A549 (cell line): Measurements from ENCODE around the gene CAPN7.

Source experiments
- CTCF ChIP-seq: fragments of >200 bp; sonication (Bioruptor Twin); formaldehyde crosslinking; IDR thresholded peaks from 3 replicates; pipeline ENCODE4 v1.5.1; 2016
- EHMT2 ChIP-seq: fragments of 200-600 bp; sonication (generic); IDR thresholded peaks from 2 replicates; pipeline ENCODE4 v1.6.1; 2016; ENCODE audit warnings: antibody characterized with exemption, low read depth, mild to moderate bottlenecking, moderate library complexity
- EP300 ChIP-seq, 2 experiments: fragments of >200 bp; sonication (Bioruptor Twin); formaldehyde crosslinking; IDR thresholded peaks; 2 replicates in 1 of 2; 3 replicates in 1 of 2; pipeline ENCODE4 v1.6.1; 2016 to 2017
- ESRRA ChIP-seq: fragments of 150-350 bp; IDR thresholded peaks from 2 replicates; pipeline ENCODE4 v1.6.1; 2014; ENCODE audit warnings: mild to moderate bottlenecking, low read length, borderline replicate concordance
- FOSL2 ChIP-seq, 2 experiments: fragments of 450-650 bp in 1 of 2; fragments of >200 bp in 1 of 2; sonication (Bioruptor Twin) in 1 of 2; formaldehyde crosslinking; IDR thresholded peaks; 2 replicates each; pipeline versions ENCODE4 v1.5.0 to v1.6.1; 2016 to 2020; ENCODE audit warnings: mild to moderate bottlenecking in 1 of 2, moderate library complexity in 1 of 2
- JUNB ChIP-seq: fragments of >200 bp; sonication (Bioruptor Twin); formaldehyde crosslinking; IDR thresholded peaks from 2 replicates; pipeline ENCODE4 v1.6.1; 2016
- MAFK ChIP-seq: fragments of 450-650 bp; IDR thresholded peaks from 2 replicates; pipeline ENCODE4 v1.6.1; 2014; ENCODE audit not compliant: partially characterized antibody
- MAX ChIP-seq: IDR thresholded peaks from 2 replicates; pipeline ENCODE4 v1.6.1; 2012
- MAZ ChIP-seq: fragments of 150-350 bp; IDR thresholded peaks from 2 replicates; pipeline ENCODE4 v1.6.1; 2014; ENCODE audit warnings: antibody characterized with exemption, low read depth, low read length, borderline replicate concordance
- PBX3 ChIP-seq: IDR thresholded peaks from 2 replicates; pipeline ENCODE4 v1.6.1; 2012
- POLR2A ChIP-seq: IDR thresholded peaks from 2 replicates; pipeline ENCODE4 v1.6.1; 2012; ENCODE audit warnings: mild to moderate bottlenecking, low read length
- RAD21 ChIP-seq, 2 experiments: fragments of >200 bp in 1 of 2; sonication (Bioruptor Twin) in 1 of 2; formaldehyde crosslinking in 1 of 2; IDR thresholded peaks in 1 of 2; conservative IDR thresholded peaks in 1 of 2; 2 replicates in 1 of 2; 3 replicates in 1 of 2; pipeline ENCODE4 v1.6.1; 2012 to 2018; ENCODE audit warnings: inconsistent platforms in 1 of 2
- TF ChIP-seq, protein P1 (sequence below): fragments of 150-350 bp; IDR thresholded peaks from 2 replicates; pipeline ENCODE4 v1.6.1; 2014; ENCODE audit warnings: low read depth, mild to moderate bottlenecking, low read length

GRCh38 chr3:15164340-15164739 lies 41.7 kb upstream of the CAPN7 start:
- TF ChIP-seq POLR2A (no peak), PBX3 (no peak), CTCF (no peak), MAX (no peak), EP300 (IDR thresholded peaks at IDR 0.05) (no peak), MAFK (no peak), RAD21 (conservative IDR thresholded peaks at IDR 0.05 in 1 of 2, IDR thresholded peaks at IDR 0.05 in 1 of 2) (no peak), MAZ (no peak), ESRRA (no peak), JUNB (no peak), EHMT2 (no peak), FOSL2 (IDR thresholded peaks at IDR 0.05) (no peak), FOSL2 (CRISPR knock-in tag; IDR thresholded peaks at IDR 0.05) (no peak)
- TF ChIP-seq, protein P1, sequence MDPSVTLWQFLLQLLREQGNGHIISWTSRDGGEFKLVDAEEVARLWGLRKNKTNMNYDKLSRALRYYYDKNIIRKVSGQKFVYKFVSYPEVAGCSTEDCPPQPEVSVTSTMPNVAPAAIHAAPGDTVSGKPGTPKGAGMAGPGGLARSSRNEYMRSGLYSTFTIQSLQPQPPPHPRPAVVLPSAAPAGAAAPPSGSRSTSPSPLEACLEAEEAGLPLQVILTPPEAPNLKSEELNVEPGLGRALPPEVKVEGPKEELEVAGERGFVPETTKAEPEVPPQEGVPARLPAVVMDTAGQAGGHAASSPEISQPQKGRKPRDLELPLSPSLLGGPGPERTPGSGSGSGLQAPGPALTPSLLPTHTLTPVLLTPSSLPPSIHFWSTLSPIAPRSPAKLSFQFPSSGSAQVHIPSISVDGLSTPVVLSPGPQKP: no peak
